ENCODE data around the gene BLCAP. TPM values are rescaled to one million over a fixed set of nuclear protein-coding genes. Genes with fewer than 3 reads are reported as not detected.
A peak's percentile ranks its signal among the peaks of the same experiment; 100 is the strongest.
"Not testable (repeated sequence)": the region's sequence is repeated elsewhere in the genome, so short reads cannot be mapped to it uniquely, and the experiment has no call there.

The BLCAP gene
- total RNA-seq, 4 donors from 2014 or later, result 91.3 to 136 (median 103) TPM

DNA sequence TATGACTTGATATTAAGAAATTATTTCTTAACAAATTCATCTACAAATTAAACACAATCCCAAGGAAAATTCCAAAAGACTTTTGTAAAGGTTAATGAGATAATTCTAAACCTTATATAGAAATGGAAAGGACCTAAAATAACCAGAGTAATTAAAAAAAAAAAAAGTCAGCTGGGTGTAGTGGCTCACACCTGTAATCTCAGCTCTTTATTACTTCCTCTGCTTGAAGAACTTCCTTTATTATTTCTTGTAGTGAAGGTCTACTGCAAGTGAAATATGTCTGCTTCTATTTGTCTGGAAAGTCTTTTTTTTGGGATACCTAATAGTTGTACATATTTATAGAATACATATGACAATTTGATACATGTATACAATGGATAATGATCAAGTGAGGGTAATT is 20.2 kb upstream of the BLCAP start:
- intact Hi-C loops (cut with DNase I; ENCODE audit: low total_unique reads), result no loop called here
- TF ChIP-seq POLR2A (IDR thresholded peaks at IDR 0.05), result no peak
- TF ChIP-seq, protein P1, sequence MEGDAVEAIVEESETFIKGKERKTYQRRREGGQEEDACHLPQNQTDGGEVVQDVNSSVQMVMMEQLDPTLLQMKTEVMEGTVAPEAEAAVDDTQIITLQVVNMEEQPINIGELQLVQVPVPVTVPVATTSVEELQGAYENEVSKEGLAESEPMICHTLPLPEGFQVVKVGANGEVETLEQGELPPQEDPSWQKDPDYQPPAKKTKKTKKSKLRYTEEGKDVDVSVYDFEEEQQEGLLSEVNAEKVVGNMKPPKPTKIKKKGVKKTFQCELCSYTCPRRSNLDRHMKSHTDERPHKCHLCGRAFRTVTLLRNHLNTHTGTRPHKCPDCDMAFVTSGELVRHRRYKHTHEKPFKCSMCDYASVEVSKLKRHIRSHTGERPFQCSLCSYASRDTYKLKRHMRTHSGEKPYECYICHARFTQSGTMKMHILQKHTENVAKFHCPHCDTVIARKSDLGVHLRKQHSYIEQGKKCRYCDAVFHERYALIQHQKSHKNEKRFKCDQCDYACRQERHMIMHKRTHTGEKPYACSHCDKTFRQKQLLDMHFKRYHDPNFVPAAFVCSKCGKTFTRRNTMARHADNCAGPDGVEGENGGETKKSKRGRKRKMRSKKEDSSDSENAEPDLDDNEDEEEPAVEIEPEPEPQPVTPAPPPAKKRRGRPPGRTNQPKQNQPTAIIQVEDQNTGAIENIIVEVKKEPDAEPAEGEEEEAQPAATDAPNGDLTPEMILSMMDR (IDR thresholded peaks at IDR 0.05), result no peak
- H3K4me3 ChIP-seq (ENCODE audit: low read depth, poor library complexity, severe bottlenecking), result no peak overlapping the region
- DNase-seq (ENCODE audit: low spot score in 2 of 2), result no peak

- intact Hi-C loops (cut with DNase I; ENCODE audit: low total_unique reads), result no loop called here
- 88 to 89% methylated on average over 1 of the region's 1 CpG for WGBS, 2 donors
- TF ChIP-seq, protein P1 (IDR thresholded peaks at IDR 0.05), result no peak
- no peak overlapping the region for H3K4me3 ChIP-seq (ENCODE audit: low read depth, poor library complexity, severe bottlenecking)
- DNase-seq (ENCODE audit: low spot score in 2 of 2), result no peak
Measured at GRCh38 chr20:37545516-37545915, 17.8 kb upstream of the BLCAP start.

DNA sequence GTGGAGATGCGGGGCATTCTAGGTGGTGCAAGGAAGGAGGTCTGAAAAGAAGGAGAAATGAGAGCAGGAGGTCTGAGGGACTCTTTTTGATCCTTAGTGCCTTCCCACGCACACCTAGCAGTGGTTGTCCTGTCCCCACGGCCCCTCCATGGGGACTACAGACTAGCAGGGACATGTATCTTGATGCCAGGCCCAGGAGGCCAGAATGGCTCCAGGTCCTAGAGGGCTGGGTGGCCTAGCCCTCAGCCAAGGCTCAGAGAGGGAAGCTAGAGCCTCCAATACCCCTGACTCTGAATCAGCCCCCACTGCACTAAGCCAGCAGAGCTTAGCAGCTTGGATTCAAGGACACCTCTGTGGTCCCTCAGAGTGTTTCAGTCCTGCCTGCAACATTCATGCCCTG is 16.7 kb upstream of the BLCAP start:
- no peak for TF ChIP-seq POLR2A (IDR thresholded peaks at IDR 0.05)
- TF ChIP-seq, protein P1 (IDR thresholded peaks at IDR 0.05), result no peak
- intact Hi-C loops (cut with DNase I; ENCODE audit: low total_unique reads), result no loop called here
- no peak overlapping the region for H3K4me3 ChIP-seq (ENCODE audit: low read depth, poor library complexity, severe bottlenecking)
- WGBS, 2 donors, result 55 to 85% methylated on average over 3 of the region's 3 CpGs
- peak in 1 of 2 donors; percentile 54 for DNase-seq (ENCODE audit: low spot score in 2 of 2)

DNA sequence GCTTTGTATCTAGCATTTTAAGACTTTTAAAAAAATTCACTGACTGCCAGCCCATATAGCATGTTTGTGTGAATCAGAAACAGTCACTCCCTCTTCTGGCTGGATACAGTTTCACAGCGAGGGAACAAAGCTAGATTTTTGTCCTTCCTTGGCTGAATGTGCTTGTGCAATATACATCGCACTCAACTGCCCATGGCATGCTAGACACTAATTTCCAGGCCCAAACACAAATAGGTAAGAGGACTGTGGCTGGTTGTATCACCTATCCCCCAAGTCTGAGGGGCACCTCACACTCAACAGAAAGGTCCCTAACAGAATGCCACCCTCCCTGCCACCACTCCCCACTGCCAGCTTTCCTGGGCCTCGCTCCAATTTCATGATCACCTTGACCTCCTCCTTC is 16.2 kb upstream of the BLCAP start:
- TF ChIP-seq POLR2A (IDR thresholded peaks at IDR 0.05), result no peak
- TF ChIP-seq, protein P1 (IDR thresholded peaks at IDR 0.05), result no peak
- no peak overlapping the region for H3K4me3 ChIP-seq (ENCODE audit: low read depth, poor library complexity, severe bottlenecking)
- no peak for DNase-seq (ENCODE audit: low spot score in 2 of 2)
- intact Hi-C loops (cut with DNase I; ENCODE audit: low total_unique reads), result no loop called here
- 47 to 50% methylated on average over 3 of the region's 3 CpGs for WGBS, 2 donors

- intact Hi-C loops (cut with DNase I; ENCODE audit: low total_unique reads), result no loop called here
- no peak for DNase-seq (ENCODE audit: low spot score in 2 of 2)
- no peak overlapping the region for H3K4me3 ChIP-seq (ENCODE audit: low read depth, poor library complexity, severe bottlenecking)
- WGBS, 2 donors, result 65 to 71% methylated on average over 6 of the region's 6 CpGs
- TF ChIP-seq POLR2A (IDR thresholded peaks at IDR 0.05), result no peak
- TF ChIP-seq, protein P1 (IDR thresholded peaks at IDR 0.05), result no peak
Measured at GRCh38 chr20:37542281-37542680, 14.6 kb upstream of the BLCAP start.

DNA sequence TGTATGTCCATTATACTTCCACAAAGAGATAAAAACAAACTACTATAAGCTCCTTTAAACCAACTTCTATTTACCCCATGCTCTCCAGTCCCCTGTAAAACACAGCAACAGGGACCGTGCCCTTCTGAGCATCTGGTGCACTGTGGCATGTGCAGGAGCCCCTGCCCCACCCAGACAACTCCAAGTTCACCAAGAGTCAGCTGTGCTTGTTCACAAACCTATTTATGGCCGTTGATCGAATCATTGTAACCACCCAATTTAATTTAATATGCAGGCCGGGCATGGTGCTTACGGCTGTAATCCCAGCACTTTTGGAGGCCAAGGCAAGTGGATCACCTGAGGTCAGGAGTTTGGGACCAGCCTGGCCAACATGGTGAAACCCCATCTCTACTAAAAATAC is 13.7 kb upstream of the BLCAP start:
- H3K4me3 ChIP-seq (ENCODE audit: low read depth, poor library complexity, severe bottlenecking), result no peak overlapping the region
- 85 to 87% methylated on average over 5 of the region's 5 CpGs for WGBS, 2 donors
- DNase-seq (ENCODE audit: low spot score in 2 of 2), result peak in 1 of 2 donors; percentile 28
- TF ChIP-seq POLR2A (IDR thresholded peaks at IDR 0.05), result no peak
- TF ChIP-seq, protein P1 (IDR thresholded peaks at IDR 0.05), result no peak
- intact Hi-C loops (cut with DNase I; ENCODE audit: low total_unique reads), result no loop called here

DNA sequence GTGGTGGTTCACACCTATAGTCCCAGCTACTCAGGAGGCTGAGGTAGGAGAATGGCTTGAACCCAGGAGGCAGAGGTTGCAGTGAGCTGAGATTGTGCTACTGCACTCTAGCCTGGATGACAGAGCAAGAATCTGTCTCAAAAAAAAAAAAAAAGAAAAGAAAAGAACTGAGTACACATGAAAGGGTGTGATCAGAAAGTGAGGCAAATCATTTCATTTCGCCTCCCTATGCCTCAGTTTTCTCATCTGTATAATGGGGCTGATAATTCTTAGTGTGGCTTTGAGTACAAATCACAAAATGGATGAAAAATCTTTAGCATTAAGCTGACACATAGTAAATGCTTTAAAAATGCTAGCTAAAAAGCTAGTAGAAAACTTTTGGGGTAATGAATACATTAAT is 13.2 kb upstream of the BLCAP start:
- intact Hi-C loops (cut with DNase I; ENCODE audit: low total_unique reads); DNase-seq (ENCODE audit: low spot score in 2 of 2); H3K4me3 ChIP-seq (ENCODE audit: low read depth, poor library complexity, severe bottlenecking): not testable (repeated sequence)
- WGBS, 2 donors, result 83 to 85% methylated on average over 1 of the region's 1 CpG

Data from lower leg skin (tissue), 4 donors.